GM19035 (cell line): ENCODE measurements around the gene PEX26.
A peak's percentile ranks its signal among the peaks of the same experiment; 100 is the strongest.
"Not testable (repeated sequence)": the region's sequence is repeated elsewhere in the genome, so short reads cannot be mapped to it uniquely, and the experiment has no call there.

Experiments used
- ATAC-seq: cut with Tn5 transposase; IDR thresholded peaks from one replicate; pipeline ENCODE4 v1.9.1; 2021; ENCODE audit not compliant: unreplicated experiment

The PEX26 gene

GRCh38 chr22:18070556-18071306, 7.1 kb upstream of the PEX26 start:
- no peak for ATAC-seq

GRCh38 chr22:18071307-18071967, 6.4 kb upstream of the PEX26 start:
- not testable (repeated sequence) for ATAC-seq

- ATAC-seq, result no peak
Measured at GRCh38 chr22:18071968-18072310, 5.9 kb upstream of the PEX26 start.

- no peak for ATAC-seq
Measured at GRCh38 chr22:18073467-18073866, 4.3 kb upstream of the PEX26 start.

- not testable (repeated sequence) for ATAC-seq
Measured at GRCh38 chr22:18073927-18074326, 3.9 kb upstream of the PEX26 start.

GRCh38 chr22:18075101-18075719, 2.6 kb upstream of the PEX26 start:
- no peak for ATAC-seq

GRCh38 chr22:18075720-18076497, 1.9 kb upstream of the PEX26 start:
- no peak for ATAC-seq

- ATAC-seq, result no peak
Measured at GRCh38 chr22:18077087-18077638, 627 bp upstream of the PEX26 start.

- ATAC-seq, result peak; percentile 32
Measured at GRCh38 chr22:18078329-18079041, 695 bp downstream of the PEX26 start.

GRCh38 chr22:18079706-18080233, 2.0 kb downstream of the PEX26 start:
- no peak for ATAC-seq

- no peak for ATAC-seq
Measured at GRCh38 chr22:18081416-18081815, 3.6 kb downstream of the PEX26 start.

- ATAC-seq, result no peak
Measured at GRCh38 chr22:18082467-18082866, 4.7 kb downstream of the PEX26 start.

GRCh38 chr22:18083406-18083805, 5.6 kb downstream of the PEX26 start:
- ATAC-seq, result no peak

- ATAC-seq, result no peak
Measured at GRCh38 chr22:18085188-18085587, 7.4 kb downstream of the PEX26 start.

GRCh38 chr22:18087350-18087855, 9.6 kb downstream of the PEX26 start:
- ATAC-seq, result no peak

GRCh38 chr22:18088825-18089568, 11.2 kb downstream of the PEX26 start:
- ATAC-seq, result no peak

- no peak for ATAC-seq
Measured at GRCh38 chr22:18090286-18090685, 12.5 kb downstream of the PEX26 start.

- ATAC-seq, result no peak
Measured at GRCh38 chr22:18091478-18091877, 13.7 kb downstream of the PEX26 start.

- ATAC-seq, result no peak
Measured at GRCh38 chr22:18091916-18092526, 14.2 kb downstream of the PEX26 start.
